AG04450 (cell line): ENCODE results near the gene ZNF426. TPM values are rescaled to one million over a fixed set of nuclear protein-coding genes. Genes with fewer than 3 reads are reported as not detected.
"Not testable (repeated sequence)": the region's sequence is repeated elsewhere in the genome, so short reads cannot be mapped to it uniquely, and the experiment has no call there.

Source experiments
- CTCF ChIA-PET: fragments of 300-600, 350-600 bp; formaldehyde crosslinking; extraction: SDS; loops from one replicate; lab custom pipeline; 2022; ENCODE audit warnings: antibody characterized with exemption, inconsistent platforms; lab: Charles Lee
- POLR2A ChIA-PET: fragments of 350-600 bp; formaldehyde crosslinking; extraction: SDS; loops from one replicate; lab custom pipeline; 2021; ENCODE audit warnings: antibody characterized with exemption, inconsistent platforms; lab: Yijun Ruan, JAX
- DNase-seq: peaks from one replicate; pipeline ENCODE4 v3.0.0-alpha.2; 2011; ENCODE audit warnings: low read depth, low spot score
- H3K27ac ChIP-seq: one replicate; pipeline ENCODE4 v1.5.1; 2012; ENCODE audit warnings: low read depth, low read length, control low read depth
- H3K27me3 ChIP-seq: one replicate; pipeline ENCODE4 v1.6.0; 2012; ENCODE audit warnings: low read length; ENCODE audit not compliant: control insufficient read depth, insufficient read depth
- H3K4me3 ChIP-seq: 2 replicates; pipeline ENCODE4 v1.5.1; 2011; ENCODE audit warnings: mild to moderate bottlenecking, low read depth, low read length, control low read depth
- H3K9me3 ChIP-seq: 2 replicates; pipeline ENCODE4 v1.5.1; 2012; ENCODE audit warnings: low read length; ENCODE audit not compliant: control insufficient read depth, insufficient read depth
- CTCF ChIP-seq: IDR thresholded peaks from 2 replicates; pipeline ENCODE4 v1.5.1; 2011; ENCODE audit warnings: low read depth, low read length, control low read depth, inconsistent platforms
- polyA plus RNA-seq: library from polyadenylated mRNA; depleted of rRNA; stranded (reverse); fragments of >200 nt; gene quantifications from 2 replicates; pipeline ENCODE4 v1.2.3, GENCODE V29; 2011

ZNF426 gene
- polyA plus RNA-seq, 1 experiment = 15.4 TPM

- H3K27ac ChIP-seq = no peak overlapping the region
- CTCF ChIA-PET = interaction anchor here (1.3 kb wide), 1 partner anchor 18 kb away, joined by 3 read pairs; no protein-coding TSS in a partner anchor
- TF ChIP-seq CTCF = no peak
- no peaks in the 10 kb centered on the region for H3K27me3 ChIP-seq
- POLR2A ChIA-PET = no interaction called here
- peaks cover 71% of the 10 kb centered on the region for H3K9me3 ChIP-seq
- H3K4me3 ChIP-seq = no peak overlapping the region
- DNase-seq = no peak
Observed at GRCh38 chr19:9570255-9570654, 31.8 kb upstream of the ZNF426 start.

GRCh38 chr19:9566729-9567128 is 28.3 kb upstream of the ZNF426 start:
- H3K4me3 ChIP-seq = no peak overlapping the region
- TF ChIP-seq CTCF = no peak
- CTCF ChIA-PET = no interaction called here
- H3K9me3 ChIP-seq = peaks cover 71% of the 10 kb centered on the region
- POLR2A ChIA-PET = no interaction called here
- DNase-seq = no peak
- H3K27me3 ChIP-seq = no peaks in the 10 kb centered on the region
- no peak overlapping the region for H3K27ac ChIP-seq

- DNase-seq = no peak
- Histone ChIP-seq H3K4me3 (no peak overlapping the region), H3K9me3 (peaks cover 73% of the 10 kb centered on the region), H3K27me3 (no peaks in the 10 kb centered on the region), H3K27ac (no peak overlapping the region)
- TF ChIP-seq CTCF = no peak
- CTCF ChIA-PET = no interaction called here
- POLR2A ChIA-PET = no interaction called here
Observed at GRCh38 chr19:9565900-9566705, 27.7 kb upstream of the ZNF426 start.

- POLR2A ChIA-PET = interaction anchor here (0.6 kb wide), 1 partner anchor 18 kb away, joined by 5 read pairs; no protein-coding TSS in a partner anchor
- H3K27ac ChIP-seq = no peak overlapping the region
- no peaks in the 10 kb centered on the region for H3K27me3 ChIP-seq
- H3K9me3 ChIP-seq = peaks cover 23% of the 10 kb centered on the region
- CTCF ChIA-PET = no interaction called here
- no peak for DNase-seq
- no peak overlapping the region for H3K4me3 ChIP-seq
- TF ChIP-seq CTCF = no peak
Observed at GRCh38 chr19:9552536-9553274, 14.3 kb upstream of the ZNF426 start.

- Histone ChIP-seq H3K4me3 (no peak overlapping the region), H3K27ac (no peak overlapping the region), H3K27me3 (no peaks in the 10 kb centered on the region), H3K9me3 (peaks cover 24% of the 10 kb centered on the region)
- CTCF ChIA-PET = no interaction called here
- TF ChIP-seq CTCF = no peak
- no peak for DNase-seq
- POLR2A ChIA-PET = interaction anchor here (0.6 kb wide), 1 partner anchor 434 kb away, joined by 10 read pairs; no protein-coding TSS in a partner anchor
Observed at GRCh38 chr19:9547870-9548269, 9.4 kb upstream of the ZNF426 start.

- H3K9me3 ChIP-seq = peaks cover 22% of the 10 kb centered on the region
- H3K27me3 ChIP-seq, DNase-seq, H3K27ac ChIP-seq, H3K4me3 ChIP-seq: not testable (repeated sequence)
- CTCF ChIA-PET = interaction anchor here (0.6 kb wide), 1 partner anchor 215 kb away, joined by 3 read pairs; no protein-coding TSS in a partner anchor
- POLR2A ChIA-PET = interaction anchor here (0.5 kb wide), 1 partner anchor 248 kb away, joined by 5 read pairs; no protein-coding TSS in a partner anchor
Observed at GRCh38 chr19:9541281-9541680, 2.8 kb upstream of the ZNF426 start.

- H3K27me3 ChIP-seq, H3K27ac ChIP-seq, CTCF ChIA-PET, DNase-seq, POLR2A ChIA-PET, H3K4me3 ChIP-seq: not testable (repeated sequence)
- H3K9me3 ChIP-seq = peaks cover 35% of the 10 kb centered on the region
Observed at GRCh38 chr19:9539921-9540320, 1.5 kb upstream of the ZNF426 start.
